ENCODE measurements around the gene LRRC23. TPM values are rescaled to one million over a fixed set of nuclear protein-coding genes. Genes with fewer than 3 reads are reported as not detected.

LRRC23 gene
- polyA plus RNA-seq, 3 donors = 4.9 to 6.8 (median 5.1) TPM

DNA sequence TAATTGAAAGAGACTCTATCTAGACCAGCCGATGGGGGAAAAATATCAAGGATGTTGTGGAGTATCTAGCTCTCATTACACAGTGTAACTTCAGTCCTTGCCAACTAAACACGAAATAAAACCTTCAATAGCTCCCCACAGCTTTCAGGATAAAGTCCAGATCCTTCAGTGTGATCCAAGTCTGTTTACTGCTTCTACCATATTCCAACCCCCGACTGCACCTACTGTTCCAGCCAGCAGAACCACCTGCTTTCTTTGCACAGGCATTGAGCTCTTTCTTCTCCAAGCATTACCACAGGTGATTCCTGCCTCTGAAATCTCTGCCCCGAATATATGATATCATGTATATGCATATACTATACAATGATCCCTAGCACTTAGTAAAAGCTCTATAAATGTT lies 2.2 kb upstream of the LRRC23 start:
- peaks cover 26 to 30% of the 10 kb centered on the region in 2 donors for H3K4me1 ChIP-seq (ENCODE audit: control insufficient read depth in 1 of 2, insufficient read depth in 2 of 2, low read length in 2 of 2)
- H4K20me1 ChIP-seq (ENCODE audit: insufficient read depth, low read length) = no peaks in the 10 kb centered on the region
- no peaks in the 10 kb centered on the region for H3K79me2 ChIP-seq (ENCODE audit: insufficient read depth, low read length)
- H3K9me3 ChIP-seq (replicated peaks in 1 of 2; ENCODE audit: control insufficient read depth in 1 of 2, insufficient read depth in 1 of 2, low read length in 2 of 2) = no peaks in the 10 kb centered on the region
- no peak overlapping the region for H3K4me3 ChIP-seq (replicated peaks in 1 of 3; ENCODE audit: low read depth in 2 of 3, low read length in 3 of 3)
- H3K27ac ChIP-seq (ENCODE audit: low read depth in 1 of 2, low read length in 2 of 2) = no peak overlapping the region
- H3K4me1 Mint-ChIP-seq = peaks cover 13% of the 10 kb centered on the region
- no peak overlapping the region for H3K4me2 ChIP-seq (replicated peaks; ENCODE audit: extremely low read depth, low read length, poor library complexity, severe bottlenecking)
- H3K27ac Mint-ChIP-seq = no peak overlapping the region
- no peaks in the 10 kb centered on the region for H3K36me3 Mint-ChIP-seq
- 100% methylated on average over 2 of the region's 4 CpGs for WGBS (ENCODE audit: insufficient coverage)
- intact Hi-C loops (cut with micrococcal nuclease) = loop anchor here in 1 of 2 donors (10.0 kb wide), 1 partner anchor 48 kb away; the partner anchor contains the start of genes CDCA3 and USP5
- H3K4me3 Mint-ChIP-seq = no peak overlapping the region
- DNase-seq = no peak
- peaks cover 0 to 9% of the 10 kb centered on the region in 2 donors for H3K36me3 ChIP-seq (replicated peaks in 1 of 2; ENCODE audit: control insufficient read depth in 1 of 2, insufficient read depth in 2 of 2, low read length in 2 of 2)
- H3K9ac ChIP-seq (ENCODE audit: insufficient read depth, low read length, poor library complexity, severe bottlenecking) = no peak overlapping the region
- no peak for TF ChIP-seq CTCF (IDR thresholded peaks at IDR 0.05)
- H3K9me3 Mint-ChIP-seq = no peaks in the 10 kb centered on the region
- H2AFZ ChIP-seq (ENCODE audit: insufficient read depth, low read depth, low read length, poor library complexity, severe bottlenecking) = no peak overlapping the region
- peaks cover 0 to 2% (median 0%) of the 10 kb centered on the region in 3 donors for H3K27me3 Mint-ChIP-seq (ENCODE audit: low read depth in 3 of 3)
- H3K27me3 ChIP-seq (ENCODE audit: control insufficient read depth in 2 of 2, insufficient read depth in 2 of 2, low read length in 2 of 2) = no peaks in the 10 kb centered on the region

GRCh38 chr12:6903722-6904121 lies 900 bp upstream of the LRRC23 start:
- WGBS (ENCODE audit: insufficient coverage) = 13% methylated on average over 1 of the region's 1 CpG
- Histone ChIP-seq H3K4me1 (ENCODE audit: control insufficient read depth in 1 of 2, insufficient read depth in 2 of 2, low read length in 2 of 2) (peaks cover 26 to 30% of the 10 kb centered on the region in 2 donors), H3K79me2 (ENCODE audit: insufficient read depth, low read length) (no peaks in the 10 kb centered on the region), H3K27me3 (ENCODE audit: control insufficient read depth in 2 of 2, insufficient read depth in 2 of 2, low read length in 2 of 2) (no peaks in the 10 kb centered on the region), H2AFZ (ENCODE audit: insufficient read depth, low read depth, low read length, poor library complexity, severe bottlenecking) (peak overlapping the region; percentile 91), H3K36me3 (replicated peaks in 1 of 2; ENCODE audit: control insufficient read depth in 1 of 2, insufficient read depth in 2 of 2, low read length in 2 of 2) (peaks cover 0 to 9% of the 10 kb centered on the region in 2 donors), H3K4me2 (replicated peaks; ENCODE audit: extremely low read depth, low read length, poor library complexity, severe bottlenecking) (no peak overlapping the region), H3K4me3 (replicated peaks in 1 of 3; ENCODE audit: low read depth in 2 of 3, low read length in 3 of 3) (no peak overlapping the region), H4K20me1 (ENCODE audit: insufficient read depth, low read length) (no peaks in the 10 kb centered on the region), H3K9ac (ENCODE audit: insufficient read depth, low read length, poor library complexity, severe bottlenecking) (no peak overlapping the region), H3K27ac (ENCODE audit: low read depth in 1 of 2, low read length in 2 of 2) (no peak overlapping the region), H3K9me3 (replicated peaks in 1 of 2; ENCODE audit: control insufficient read depth in 1 of 2, insufficient read depth in 1 of 2, low read length in 2 of 2) (no peaks in the 10 kb centered on the region)
- H3K9me3 Mint-ChIP-seq = no peaks in the 10 kb centered on the region
- no peak for DNase-seq
- peaks cover 3 to 5% of the 10 kb centered on the region in 2 donors for H3K36me3 Mint-ChIP-seq
- peak overlapping the region in 1 of 7 donors; percentile 73 for H3K27ac Mint-ChIP-seq
- peaks cover 13% of the 10 kb centered on the region for H3K4me1 Mint-ChIP-seq
- H3K27me3 Mint-ChIP-seq (ENCODE audit: low read depth in 3 of 3) = peaks cover 0 to 2% (median 0%) of the 10 kb centered on the region in 3 donors
- no peak for TF ChIP-seq CTCF (IDR thresholded peaks at IDR 0.05)
- H3K4me3 Mint-ChIP-seq = no peak overlapping the region
- intact Hi-C loops (cut with micrococcal nuclease) = loop anchor here in 1 of 2 donors (1.0 to 10.0 kb wide), 2 partner anchors 30 to 49 kb away; partner anchors contain the start of genes CDCA3, SPSB2 and USP5

All from CD14-positive monocyte (primary cell).